HCT116 (cell line): ENCODE results near the gene FRAS1. TPM values are rescaled to one million over a fixed set of nuclear protein-coding genes. Genes with fewer than 3 reads are reported as not detected.

ENCODE experiments used
- ATAC-seq: fragments of 200-7000 bp; cut with Tn5 transposase; 2 replicates; pipeline ENCODE4 v1.9.1; 2020; ENCODE audit warnings: mild to moderate bottlenecking, moderate library complexity
- BruUV-seq: library from RNA; stranded (reverse); fragments of 400-500 nt; replicated peaks from 2 replicates; lab custom pipeline; 2021; lab: Mats Ljungman, UMichigan
- CTCF ChIA-PET: fragments of 300-600 bp; sonication (Branson Sonifier 250); formaldehyde crosslinking; loops from one replicate; lab custom pipeline; 2021; ENCODE audit warnings: antibody characterized with exemption; lab: Charles Lee
- POLR2A ChIA-PET: fragments of 300-600, 350-600 bp; sonication (Branson Sonifier 250); formaldehyde crosslinking; loops from one replicate; lab custom pipeline; 2021; ENCODE audit warnings: antibody characterized with exemption; lab: Charles Lee
- RAD21 ChIA-PET, 2 experiments: fragments of 300-600 bp; sonication (Branson Sonifier 250); formaldehyde crosslinking; loops; one replicate each; lab custom pipeline; 2023; ENCODE audit warnings: low total read pairs in 2 of 2; ENCODE audit not compliant: uncharacterized antibody in 2 of 2, unreplicated experiment in 2 of 2, low non-redundant PET in 1 of 2; lab: Charles Lee
- DNase-seq: peaks from one replicate; pipeline ENCODE4 v3.0.0-alpha.2; 2010; ENCODE audit warnings: low read depth, low spot score
- H2AFZ ChIP-seq: fragments of 200-600 bp; shearing (Covaris generic), sonication (generic); 2 replicates; pipeline ENCODE4 v1.6.1; 2017; ENCODE audit warnings: low read depth, mixed run types, mixed read lengths, antibody characterized with exemption, low read length; ENCODE audit not compliant: poor library complexity, severe bottlenecking
- H3K27ac ChIP-seq: 2 replicates; pipeline ENCODE4 v1.5.1; 2012; ENCODE audit warnings: low read depth, low read length
- H3K27me3 ChIP-seq: fragments of 200-600 bp; sonication (generic); 2 replicates; pipeline ENCODE4 v1.6.1; 2016; ENCODE audit warnings: mixed run types, low read length, mixed read lengths; ENCODE audit not compliant: insufficient read depth
- H3K36me3 ChIP-seq, 2 experiments: fragments of 200-500 bp in 1 of 2; fragments of 200-600 bp in 1 of 2; sonication (Bioruptor generic) in 1 of 2; sonication (generic) in 1 of 2; 2 replicates each; pipeline versions ENCODE4 v1.5.1 to v1.6.1; 2014 to 2016; ENCODE audit warnings: low read length in 2 of 2, inconsistent platforms in 1 of 2, mixed read lengths in 1 of 2, mixed run types in 1 of 2; ENCODE audit not compliant: insufficient read depth in 2 of 2, control insufficient read depth in 1 of 2
- H3K4me1 ChIP-seq, 2 experiments: fragments of 200-600 bp in 1 of 2; sonication (generic) in 1 of 2; 2 replicates each; pipeline versions ENCODE4 v1.5.1 to v1.6.1; 2012 to 2017; ENCODE audit warnings: low read length in 2 of 2, inconsistent platforms in 1 of 2, mild to moderate bottlenecking in 1 of 2, mixed read lengths in 1 of 2, mixed run types in 1 of 2, moderate library complexity in 1 of 2; ENCODE audit not compliant: insufficient read depth in 2 of 2, control insufficient read depth in 1 of 2
- H3K4me2 ChIP-seq: fragments of 200-600 bp; sonication (generic); 2 replicates; pipeline ENCODE4 v1.6.1; 2017; ENCODE audit warnings: mixed run types, low read length, mixed read lengths
- H3K4me3 ChIP-seq, 2 experiments: fragments of 200-600 bp in 1 of 2; sonication (generic) in 1 of 2; replicated peaks in 1 of 2; 2 replicates each; pipeline ENCODE4 v1.5.1; 2011 to 2016; ENCODE audit warnings: low read length in 2 of 2, control low read depth in 1 of 2, low read depth in 1 of 2, mild to moderate bottlenecking in 1 of 2, mixed read lengths in 1 of 2, mixed run types in 1 of 2
- H3K79me2 ChIP-seq: fragments of 200-600 bp; sonication (generic); 2 replicates; pipeline ENCODE4 v1.6.1; 2017; ENCODE audit warnings: mild to moderate bottlenecking, mixed run types, low read length, moderate library complexity, mixed read lengths; ENCODE audit not compliant: insufficient read depth
- H3K9ac ChIP-seq: fragments of 200-600 bp; sonication (generic); 2 replicates; pipeline ENCODE4 v1.6.1; 2016; ENCODE audit warnings: low read length, mixed read lengths
- H3K9me2 ChIP-seq: fragments of 200-600 bp; sonication (generic), shearing (Covaris generic); 2 replicates; pipeline ENCODE4 v1.6.1; 2017; ENCODE audit warnings: mixed run types, mild to moderate bottlenecking, moderate library complexity; ENCODE audit not compliant: insufficient read depth
- H3K9me3 ChIP-seq, 2 experiments: fragments of 200-500 bp in 1 of 2; fragments of 200-600 bp in 1 of 2; sonication (Bioruptor generic) in 1 of 2; sonication (generic) in 1 of 2; 2 replicates each; pipeline ENCODE4 v1.6.1; 2014 to 2017; ENCODE audit warnings: low read length in 2 of 2, mixed read lengths in 2 of 2, inconsistent platforms in 1 of 2, low read depth in 1 of 2, mild to moderate bottlenecking in 1 of 2, mixed run types in 1 of 2, moderate library complexity in 1 of 2; ENCODE audit not compliant: control insufficient read depth in 1 of 2, insufficient read depth in 1 of 2
- H4K20me1 ChIP-seq: fragments of 200-600 bp; sonication (generic), shearing (Covaris generic); 2 replicates; pipeline ENCODE4 v1.6.1; 2017; ENCODE audit warnings: mixed run types, mild to moderate bottlenecking, moderate library complexity; ENCODE audit not compliant: insufficient read depth
- ATF3 ChIP-seq: IDR thresholded peaks from 2 replicates; pipeline ENCODE4 v1.6.1; 2012
- ELF1 ChIP-seq: IDR thresholded peaks from 2 replicates; pipeline ENCODE4 v1.6.1; 2012; ENCODE audit warnings: low read depth, borderline replicate concordance
- JUND ChIP-seq: IDR thresholded peaks from 2 replicates; pipeline ENCODE4 v1.6.1; 2012
- MAX ChIP-seq: IDR thresholded peaks from 2 replicates; pipeline ENCODE4 v1.6.1; 2012
- POLR2A ChIP-seq: IDR thresholded peaks from 2 replicates; pipeline ENCODE4 v1.7.0; 2011; ENCODE audit warnings: borderline replicate concordance; ENCODE audit not compliant: insufficient read depth, insufficient read length; ENCODE audit errors: extremely low read depth
- POLR2AphosphoS5 ChIP-seq: IDR thresholded peaks from 2 replicates; pipeline ENCODE4 v1.6.1; 2011; ENCODE audit warnings: mild to moderate bottlenecking, low read depth, low read length, moderate library complexity
- RAD21 ChIP-seq: IDR thresholded peaks from 2 replicates; pipeline ENCODE4 v1.6.1; 2012; ENCODE audit warnings: low read depth, mild to moderate bottlenecking
- REST ChIP-seq: IDR thresholded peaks from 2 replicates; pipeline ENCODE4 v1.6.1; 2012; ENCODE audit warnings: low read depth
- SIN3A ChIP-seq: IDR thresholded peaks from 2 replicates; pipeline ENCODE4 v1.6.1; 2012; ENCODE audit warnings: low read depth
- TCF7L2 ChIP-seq: IDR thresholded peaks from 2 replicates; pipeline ENCODE4 v1.7.0; 2011; ENCODE audit warnings: borderline replicate concordance, inconsistent platforms; ENCODE audit not compliant: insufficient read depth, insufficient read length; ENCODE audit errors: extremely low read depth
- intact Hi-C: fragments of 100-400 bp; cut with micrococcal nuclease; formaldehyde crosslinking; loops from 2 replicates; pipeline ENCODE4 v1.10.0; 2022
- total RNA-seq: library from RNA; stranded (reverse); gene quantifications from one replicate; pipeline ENCODE4 v1.2.1, GENCODE V29; 2021; ENCODE audit not compliant: unreplicated experiment
- TF ChIP-seq, protein P1 (sequence below), 3 experiments: fragments of 200-600 bp in 1 of 3; sonication (generic) in 1 of 3; IDR thresholded peaks in 2 of 3; conservative IDR thresholded peaks in 1 of 3; 2 replicates each; pipeline ENCODE4 v1.5.1; 2012 to 2017; ENCODE audit warnings: low read depth in 2 of 3, low read length in 2 of 3, antibody characterized with exemption in 1 of 3, borderline replicate concordance in 1 of 3, control low read depth in 1 of 3, mild to moderate bottlenecking in 1 of 3, mixed read lengths in 1 of 3, mixed run types in 1 of 3, moderate library complexity in 1 of 3; ENCODE audit not compliant: insufficient read depth in 1 of 3

Gene FRAS1
- total RNA-seq, 1 experiment from 2014 or later: 33.5 TPM

DNA sequence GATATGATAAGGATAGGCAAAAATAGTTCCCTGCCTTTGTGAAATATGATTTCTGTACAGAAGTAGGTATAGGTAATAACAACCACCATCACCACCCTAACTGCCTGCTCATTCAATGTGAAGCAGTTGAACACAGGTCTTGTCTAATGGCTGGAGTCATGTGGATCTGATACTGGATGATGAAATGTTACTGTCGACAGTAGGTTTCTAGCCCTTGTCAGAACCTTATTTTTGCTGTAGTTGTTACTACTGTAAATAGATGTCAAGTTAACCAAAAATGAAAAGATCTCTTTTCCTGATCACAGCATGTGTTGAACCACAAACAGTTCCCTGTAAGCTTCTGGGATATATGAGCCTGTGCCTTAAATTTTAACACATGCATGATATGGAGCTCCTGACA, 142.9 kb downstream of the FRAS1 start:
- TF ChIP-seq SIN3A: no peak
- no peak for TF ChIP-seq POLR2AphosphoS5
- H3K4me2 ChIP-seq: no peak overlapping the region
- BruUV-seq: no TSS peak
- no peaks in the 10 kb centered on the region for H3K36me3 ChIP-seq
- intact Hi-C loops: no loop called here
- H3K9me3 ChIP-seq: no peaks in the 10 kb centered on the region
- no peaks in the 10 kb centered on the region for H3K4me1 ChIP-seq
- no peak overlapping the region for H3K9ac ChIP-seq
- H4K20me1 ChIP-seq: no peaks in the 10 kb centered on the region
- no peaks in the 10 kb centered on the region for H3K9me2 ChIP-seq
- H2AFZ ChIP-seq: no peak overlapping the region
- DNase-seq: no peak
- no peak for ATAC-seq
- H3K79me2 ChIP-seq: no peaks in the 10 kb centered on the region
- H3K27me3 ChIP-seq: no peaks in the 10 kb centered on the region
- H3K27ac ChIP-seq: no peak overlapping the region
- POLR2A ChIA-PET: no interaction called here
- CTCF ChIA-PET: no interaction called here
- RAD21 ChIA-PET: interaction anchor here in 1 of 2 experiments (0.6 kb wide), 1 partner anchor 598 kb away, joined by 3 read pairs; no protein-coding TSS in a partner anchor
- no peak overlapping the region for H3K4me3 ChIP-seq

- ChIA-PET POLR2A (no interaction called here), RAD21 (no interaction called here), CTCF (no interaction called here)
- H3K4me2 ChIP-seq: no peak overlapping the region
- H3K9ac ChIP-seq: no peak overlapping the region
- H3K36me3 ChIP-seq: no peaks in the 10 kb centered on the region
- no peaks in the 10 kb centered on the region for H3K79me2 ChIP-seq
- intact Hi-C loops: no loop called here
- DNase-seq (no peak), ATAC-seq (no peak)
- no peaks in the 10 kb centered on the region for H3K4me1 ChIP-seq
- no peak overlapping the region for H2AFZ ChIP-seq
- no peak overlapping the region for H3K4me3 ChIP-seq
- no peaks in the 10 kb centered on the region for H3K9me3 ChIP-seq
- no peaks in the 10 kb centered on the region for H3K27me3 ChIP-seq
- TF ChIP-seq RAD21 (no peak), REST (no peak), POLR2A (no peak), MAX (no peak), JUND (no peak), TCF7L2 (no peak), ELF1 (no peak), ATF3 (no peak), POLR2AphosphoS5 (no peak)
- TF ChIP-seq, protein P1, sequence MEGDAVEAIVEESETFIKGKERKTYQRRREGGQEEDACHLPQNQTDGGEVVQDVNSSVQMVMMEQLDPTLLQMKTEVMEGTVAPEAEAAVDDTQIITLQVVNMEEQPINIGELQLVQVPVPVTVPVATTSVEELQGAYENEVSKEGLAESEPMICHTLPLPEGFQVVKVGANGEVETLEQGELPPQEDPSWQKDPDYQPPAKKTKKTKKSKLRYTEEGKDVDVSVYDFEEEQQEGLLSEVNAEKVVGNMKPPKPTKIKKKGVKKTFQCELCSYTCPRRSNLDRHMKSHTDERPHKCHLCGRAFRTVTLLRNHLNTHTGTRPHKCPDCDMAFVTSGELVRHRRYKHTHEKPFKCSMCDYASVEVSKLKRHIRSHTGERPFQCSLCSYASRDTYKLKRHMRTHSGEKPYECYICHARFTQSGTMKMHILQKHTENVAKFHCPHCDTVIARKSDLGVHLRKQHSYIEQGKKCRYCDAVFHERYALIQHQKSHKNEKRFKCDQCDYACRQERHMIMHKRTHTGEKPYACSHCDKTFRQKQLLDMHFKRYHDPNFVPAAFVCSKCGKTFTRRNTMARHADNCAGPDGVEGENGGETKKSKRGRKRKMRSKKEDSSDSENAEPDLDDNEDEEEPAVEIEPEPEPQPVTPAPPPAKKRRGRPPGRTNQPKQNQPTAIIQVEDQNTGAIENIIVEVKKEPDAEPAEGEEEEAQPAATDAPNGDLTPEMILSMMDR (IDR thresholded peaks at IDR 0.05 in 2 of 3, conservative IDR thresholded peaks at IDR 0.05 in 1 of 3; ENCODE audit: borderline replicate concordance in 1 of 3, insufficient read depth in 1 of 3, low read depth in 2 of 3, low read length in 2 of 3): no peak
- H3K27ac ChIP-seq: no peak overlapping the region
- H3K9me2 ChIP-seq: no peaks in the 10 kb centered on the region
- H4K20me1 ChIP-seq: no peaks in the 10 kb centered on the region
- no TSS peak for BruUV-seq
Measured at GRCh38 chr4:78200949-78201348, 143.8 kb downstream of the FRAS1 start.
